ENCODE measurements around the gene GLCE.
"Not testable (repeated sequence)": the region's sequence is repeated elsewhere in the genome, so short reads cannot be mapped to it uniquely, and the experiment has no call there.

The GLCE gene

GRCh38 chr15:69145149-69145693 is 15.2 kb upstream of the GLCE start:
- intact Hi-C loops (cut with micrococcal nuclease): no loop called here
- H3K9me3 Mint-ChIP-seq: no peaks in the 10 kb centered on the region
- H3K36me3 Mint-ChIP-seq (ENCODE audit: low read depth): no peaks in the 10 kb centered on the region
- H3K27ac Mint-ChIP-seq: no peak overlapping the region
- H3K27me3 Mint-ChIP-seq: peaks cover 31% of the 10 kb centered on the region
- peaks cover 12% of the 10 kb centered on the region for H3K4me1 Mint-ChIP-seq (ENCODE audit: low read depth)
- H3K4me3 Mint-ChIP-seq: no peak overlapping the region

GRCh38 chr15:69145694-69146492 is 14.5 kb upstream of the GLCE start:
- no peaks in the 10 kb centered on the region for H3K36me3 Mint-ChIP-seq (ENCODE audit: low read depth)
- H3K27ac Mint-ChIP-seq: no peak overlapping the region
- no peak overlapping the region for H3K4me3 Mint-ChIP-seq
- peaks cover 12% of the 10 kb centered on the region for H3K4me1 Mint-ChIP-seq (ENCODE audit: low read depth)
- peaks cover 32% of the 10 kb centered on the region for H3K27me3 Mint-ChIP-seq
- no peaks in the 10 kb centered on the region for H3K9me3 Mint-ChIP-seq
- intact Hi-C loops (cut with micrococcal nuclease): no loop called here

GRCh38 chr15:69146724-69147435 is 13.6 kb upstream of the GLCE start:
- Mint-ChIP-seq H3K27me3 (peaks cover 36% of the 10 kb centered on the region), H3K4me3 (no peak overlapping the region), H3K4me1 (ENCODE audit: low read depth) (peaks cover 12% of the 10 kb centered on the region), H3K9me3 (no peaks in the 10 kb centered on the region), H3K27ac (no peak overlapping the region), H3K36me3 (ENCODE audit: low read depth) (no peaks in the 10 kb centered on the region)
- intact Hi-C loops (cut with micrococcal nuclease): no loop called here

- Mint-ChIP-seq H3K4me1 (ENCODE audit: low read depth) (peaks cover 12% of the 10 kb centered on the region), H3K4me3 (no peak overlapping the region), H3K9me3 (no peaks in the 10 kb centered on the region), H3K36me3 (ENCODE audit: low read depth) (no peaks in the 10 kb centered on the region), H3K27me3 (peaks cover 34% of the 10 kb centered on the region), H3K27ac (no peak overlapping the region)
- intact Hi-C loops (cut with micrococcal nuclease): no loop called here
Observed at GRCh38 chr15:69148465-69148864, 12.0 kb upstream of the GLCE start.

GRCh38 chr15:69149163-69149562 is 11.3 kb upstream of the GLCE start:
- Mint-ChIP-seq H3K36me3 (ENCODE audit: low read depth) (no peaks in the 10 kb centered on the region), H3K9me3 (no peaks in the 10 kb centered on the region), H3K27me3 (peaks cover 32% of the 10 kb centered on the region), H3K4me1 (ENCODE audit: low read depth) (peaks cover 14% of the 10 kb centered on the region), H3K27ac (no peak overlapping the region), H3K4me3 (no peak overlapping the region)
- intact Hi-C loops (cut with micrococcal nuclease): no loop called here

GRCh38 chr15:69149803-69150202 is 10.6 kb upstream of the GLCE start:
- H3K4me1 Mint-ChIP-seq (ENCODE audit: low read depth): peaks cover 20% of the 10 kb centered on the region
- peaks cover 32% of the 10 kb centered on the region for H3K27me3 Mint-ChIP-seq

GRCh38 chr15:69150336-69150735 is 10.1 kb upstream of the GLCE start:
- no peak overlapping the region for H3K4me3 Mint-ChIP-seq
- H3K9me3 Mint-ChIP-seq: no peaks in the 10 kb centered on the region
- no peak overlapping the region for H3K27ac Mint-ChIP-seq
- H3K4me1 Mint-ChIP-seq (ENCODE audit: low read depth): peaks cover 22% of the 10 kb centered on the region
- no peaks in the 10 kb centered on the region for H3K36me3 Mint-ChIP-seq (ENCODE audit: low read depth)
- intact Hi-C loops (cut with micrococcal nuclease): no loop called here
- H3K27me3 Mint-ChIP-seq: peaks cover 32% of the 10 kb centered on the region

More at GRCh38 chr15:69149803-69150202, 10.6 kb upstream of the GLCE start:
- H3K4me3 Mint-ChIP-seq: no peak overlapping the region
- H3K9me3 Mint-ChIP-seq: no peaks in the 10 kb centered on the region
- H3K27ac Mint-ChIP-seq: no peak overlapping the region
- no peaks in the 10 kb centered on the region for H3K36me3 Mint-ChIP-seq (ENCODE audit: low read depth)
- intact Hi-C loops (cut with micrococcal nuclease): no loop called here

- Mint-ChIP-seq H3K9me3 (no peaks in the 10 kb centered on the region), H3K36me3 (ENCODE audit: low read depth) (no peaks in the 10 kb centered on the region), H3K27me3 (peaks cover 29% of the 10 kb centered on the region), H3K4me1 (ENCODE audit: low read depth) (peaks cover 18% of the 10 kb centered on the region), H3K27ac (no peak overlapping the region), H3K4me3 (no peak overlapping the region)
- intact Hi-C loops (cut with micrococcal nuclease): no loop called here
Observed at GRCh38 chr15:69150841-69151240, 9.6 kb upstream of the GLCE start.

GRCh38 chr15:69153046-69153445 is 7.4 kb upstream of the GLCE start:
- Mint-ChIP-seq H3K9me3 (no peaks in the 10 kb centered on the region), H3K36me3 (ENCODE audit: low read depth) (no peaks in the 10 kb centered on the region), H3K27ac (no peak overlapping the region), H3K4me1 (ENCODE audit: low read depth) (peaks cover 9% of the 10 kb centered on the region), H3K4me3 (no peak overlapping the region), H3K27me3 (peaks cover 24% of the 10 kb centered on the region)
- intact Hi-C loops (cut with micrococcal nuclease): no loop called here

GRCh38 chr15:69153587-69153986 is 6.8 kb upstream of the GLCE start:
- H3K27ac Mint-ChIP-seq; H3K4me3 Mint-ChIP-seq; H3K4me1 Mint-ChIP-seq (ENCODE audit: low read depth); H3K9me3 Mint-ChIP-seq; intact Hi-C loops (cut with micrococcal nuclease); H3K36me3 Mint-ChIP-seq (ENCODE audit: low read depth): not testable (repeated sequence)
- peaks cover 18% of the 10 kb centered on the region for H3K27me3 Mint-ChIP-seq

- Mint-ChIP-seq H3K27ac (no peak overlapping the region), H3K4me1 (ENCODE audit: low read depth) (peaks cover 9% of the 10 kb centered on the region), H3K4me3 (no peak overlapping the region), H3K27me3 (peaks cover 17% of the 10 kb centered on the region), H3K36me3 (ENCODE audit: low read depth) (no peaks in the 10 kb centered on the region), H3K9me3 (no peaks in the 10 kb centered on the region)
- intact Hi-C loops (cut with micrococcal nuclease): no loop called here
Observed at GRCh38 chr15:69154078-69154477, 6.4 kb upstream of the GLCE start.

- no peak overlapping the region for H3K4me3 Mint-ChIP-seq
- H3K27ac Mint-ChIP-seq: no peak overlapping the region
- H3K27me3 Mint-ChIP-seq: peaks cover 15% of the 10 kb centered on the region
- intact Hi-C loops (cut with micrococcal nuclease): no loop called here
- no peaks in the 10 kb centered on the region for H3K36me3 Mint-ChIP-seq (ENCODE audit: low read depth)
- H3K4me1 Mint-ChIP-seq (ENCODE audit: low read depth): peaks cover 10% of the 10 kb centered on the region
- no peaks in the 10 kb centered on the region for H3K9me3 Mint-ChIP-seq
Observed at GRCh38 chr15:69154684-69155083, 5.8 kb upstream of the GLCE start.

GRCh38 chr15:69156736-69157381 is 3.6 kb upstream of the GLCE start:
- H3K27ac Mint-ChIP-seq: no peak overlapping the region
- H3K9me3 Mint-ChIP-seq: no peaks in the 10 kb centered on the region
- peaks cover 6% of the 10 kb centered on the region for H3K27me3 Mint-ChIP-seq
- H3K4me3 Mint-ChIP-seq: no peak overlapping the region
- H3K4me1 Mint-ChIP-seq (ENCODE audit: low read depth): peaks cover 20% of the 10 kb centered on the region
- intact Hi-C loops (cut with micrococcal nuclease): no loop called here
- peaks cover 13% of the 10 kb centered on the region for H3K36me3 Mint-ChIP-seq (ENCODE audit: low read depth)

Data from dendritic cell treated with granulocyte-macrophage colony-stimulating factor and Interleukin-4, amounts not matched to agents 40 ng/mL and 50 ng/mL, for 4 days (primary cell).